Neural progenitor cell (in vitro differentiated cells): ENCODE results near the gene KCNC3. TPM values are rescaled to one million over a fixed set of nuclear protein-coding genes. Genes with fewer than 3 reads are reported as not detected.
"Not testable (repeated sequence)": the region's sequence is repeated elsewhere in the genome, so short reads cannot be mapped to it uniquely, and the experiment has no call there.

Source experiments
- DNase-seq: peaks from one replicate; pipeline ENCODE4 v3.0.0-alpha.2; 2016; ENCODE audit warnings: low spot score
- H2AFZ ChIP-seq: fragments of 200-600 bp; sonication (generic); replicated peaks from 2 replicates; pipeline ENCODE4 v1.6.1; 2016; ENCODE audit warnings: antibody characterized with exemption
- H3F3A ChIP-seq: fragments of 200-600 bp; sonication (generic); 2 replicates; pipeline ENCODE4 v1.6.1; 2016; ENCODE audit warnings: antibody characterized with exemption, low read depth
- H3K27ac ChIP-seq: fragments of 200-600 bp; sonication (generic); 2 replicates; pipeline ENCODE4 v1.5.1; 2016; ENCODE audit warnings: mild to moderate bottlenecking
- H3K27me3 ChIP-seq: fragments of 200-600 bp; sonication (generic); 2 replicates; pipeline ENCODE4 v1.6.1; 2016; ENCODE audit warnings: mild to moderate bottlenecking, moderate library complexity
- H3K36me3 ChIP-seq: fragments of 200-600 bp; sonication (generic); 2 replicates; pipeline ENCODE4 v1.5.1; 2016
- H3K4me1 ChIP-seq: fragments of 200-600 bp; sonication (generic); 2 replicates; pipeline ENCODE4 v1.6.1; 2016; ENCODE audit warnings: mixed run types
- H3K4me2 ChIP-seq: fragments of 200-600 bp; sonication (generic); 2 replicates; pipeline ENCODE4 v1.6.1; 2016
- H3K4me3 ChIP-seq: fragments of 200-600 bp; sonication (generic); 2 replicates; pipeline ENCODE4 v1.5.1; 2016
- H3K79me2 ChIP-seq: fragments of 200-600 bp; sonication (generic); 2 replicates; pipeline ENCODE4 v1.6.1; 2016; ENCODE audit warnings: low read depth
- H3K9ac ChIP-seq: fragments of 200-600 bp; sonication (generic); 2 replicates; pipeline ENCODE4 v1.6.1; 2016
- H3K9me3 ChIP-seq: fragments of 200-600 bp; sonication (generic); 2 replicates; pipeline ENCODE4 v1.5.1; 2016; ENCODE audit warnings: low read depth
- H4K20me1 ChIP-seq: fragments of 200-600 bp; sonication (generic); 2 replicates; pipeline ENCODE4 v1.6.1; 2016; ENCODE audit warnings: low read depth
- H3K27ac Mint-ChIP-seq: 3 replicates; pipeline ENCODE4 v1.8.0; 2021; ENCODE audit warnings: mixed read lengths
- H3K27me3 Mint-ChIP-seq: 2 replicates; pipeline ENCODE4 v1.8.0; 2022; ENCODE audit warnings: low read depth, mild to moderate bottlenecking, inconsistent platforms, moderate library complexity, mixed read lengths; ENCODE audit not compliant: insufficient read depth
- H3K36me3 Mint-ChIP-seq: 3 replicates; pipeline ENCODE4 v1.8.0; 2021; ENCODE audit warnings: mixed read lengths
- H3K4me1 Mint-ChIP-seq: 3 replicates; pipeline ENCODE4 v1.8.0; 2021; ENCODE audit warnings: mixed read lengths
- H3K4me3 Mint-ChIP-seq: 3 replicates; pipeline ENCODE4 v1.8.0; 2021; ENCODE audit warnings: mild to moderate bottlenecking, moderate library complexity, mixed read lengths
- H3K9me3 Mint-ChIP-seq: 3 replicates; pipeline ENCODE4 v1.8.0; 2020; ENCODE audit warnings: mixed read lengths
- CTCF ChIP-seq: fragments of 200-600 bp; sonication (generic); IDR thresholded peaks from 2 replicates; pipeline ENCODE4 v1.5.1; 2017; ENCODE audit warnings: antibody characterized with exemption, mild to moderate bottlenecking
- EZH2 ChIP-seq: fragments of 200-600 bp; sonication (generic); IDR thresholded peaks from 2 replicates; pipeline ENCODE4 v1.6.1; 2017; ENCODE audit warnings: antibody characterized with exemption, mild to moderate bottlenecking, moderate library complexity
- EZH2phosphoT487 ChIP-seq: fragments of 200-600 bp; sonication (generic); IDR thresholded peaks from 2 replicates; pipeline ENCODE4 v1.6.1; 2017; ENCODE audit warnings: antibody characterized with exemption
- total RNA-seq: library from RNA; depleted of rRNA; stranded (reverse); fragments of >200 nt; gene quantifications from 2 replicates; pipeline ENCODE4 v1.2.3, GENCODE V29; 2015; ENCODE audit warnings: low replicate concordance

KCNC3 gene
- total RNA-seq, 1 donor from 2014 or later = 0.41 TPM

GRCh38 chr19:50344661-50345318, 15.6 kb upstream of the KCNC3 start:
- peaks cover 26% of the 10 kb centered on the region for H3K36me3 Mint-ChIP-seq
- H3K27me3 Mint-ChIP-seq = peaks cover 4% of the 10 kb centered on the region
- H3K27ac ChIP-seq = no peak overlapping the region
- H3K4me1 Mint-ChIP-seq = no peaks in the 10 kb centered on the region
- H3K27ac Mint-ChIP-seq = no peak overlapping the region
- no peaks in the 10 kb centered on the region for H3K79me2 ChIP-seq
- TF ChIP-seq EZH2phosphoT487 = no peak
- no peak for TF ChIP-seq EZH2
- TF ChIP-seq CTCF = no peak
- H3K9me3 Mint-ChIP-seq = peaks cover 10% of the 10 kb centered on the region
- no peak for DNase-seq
- no peaks in the 10 kb centered on the region for H4K20me1 ChIP-seq
- H3K4me2 ChIP-seq = no peak overlapping the region
- H2AFZ ChIP-seq = no peak overlapping the region
- H3K9me3 ChIP-seq = no peaks in the 10 kb centered on the region
- H3K9ac ChIP-seq = no peak overlapping the region
- H3K4me3 Mint-ChIP-seq = no peak overlapping the region
- no peaks in the 10 kb centered on the region for H3K27me3 ChIP-seq
- H3K4me1 ChIP-seq = no peaks in the 10 kb centered on the region
- H3F3A ChIP-seq = no peaks in the 10 kb centered on the region
- no peaks in the 10 kb centered on the region for H3K36me3 ChIP-seq
- H3K4me3 ChIP-seq = no peak overlapping the region

DNA sequence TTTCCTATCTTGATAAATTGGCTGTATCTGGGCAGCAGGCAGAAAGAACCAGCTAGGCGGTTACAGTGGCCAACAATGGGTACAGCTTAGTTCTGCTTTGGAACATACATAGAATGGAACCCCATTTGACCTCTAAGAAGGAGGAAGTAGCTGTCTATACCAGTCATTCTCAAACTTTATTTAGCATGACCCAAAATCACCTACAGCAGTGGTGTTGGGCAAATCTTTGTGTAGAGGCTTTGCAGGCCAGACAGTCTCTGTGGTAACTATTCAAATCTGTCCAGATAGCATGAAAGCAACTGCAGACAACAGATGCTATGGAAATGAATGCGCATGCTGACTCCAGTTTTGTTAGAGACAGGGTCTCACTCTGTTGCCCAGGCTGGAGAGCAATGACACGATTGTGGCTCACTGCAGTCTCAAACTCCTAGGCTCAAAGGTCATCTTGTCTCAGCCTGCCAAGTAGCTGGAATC, 12.0 kb upstream of the KCNC3 start:
- Histone ChIP-seq H3F3A (no peaks in the 10 kb centered on the region), H3K4me1 (no peaks in the 10 kb centered on the region), H3K36me3 (peaks cover 6% of the 10 kb centered on the region), H3K4me2 (no peak overlapping the region), H3K9me3 (no peaks in the 10 kb centered on the region), H3K9ac (no peak overlapping the region), H3K27ac (no peak overlapping the region), H2AFZ (no peak overlapping the region), H3K4me3 (no peak overlapping the region), H3K27me3 (no peaks in the 10 kb centered on the region), H4K20me1 (no peaks in the 10 kb centered on the region), H3K79me2 (no peaks in the 10 kb centered on the region)
- H3K27me3 Mint-ChIP-seq = peaks cover 5% of the 10 kb centered on the region
- H3K36me3 Mint-ChIP-seq = peaks cover 35% of the 10 kb centered on the region
- no peak for TF ChIP-seq CTCF
- TF ChIP-seq EZH2phosphoT487 = no peak
- no peak for TF ChIP-seq EZH2
- no peak for DNase-seq
- no peaks in the 10 kb centered on the region for H3K4me1 Mint-ChIP-seq
- H3K9me3 Mint-ChIP-seq = peaks cover 13% of the 10 kb centered on the region
- H3K27ac Mint-ChIP-seq = no peak overlapping the region
- H3K4me3 Mint-ChIP-seq = no peak overlapping the region

DNA sequence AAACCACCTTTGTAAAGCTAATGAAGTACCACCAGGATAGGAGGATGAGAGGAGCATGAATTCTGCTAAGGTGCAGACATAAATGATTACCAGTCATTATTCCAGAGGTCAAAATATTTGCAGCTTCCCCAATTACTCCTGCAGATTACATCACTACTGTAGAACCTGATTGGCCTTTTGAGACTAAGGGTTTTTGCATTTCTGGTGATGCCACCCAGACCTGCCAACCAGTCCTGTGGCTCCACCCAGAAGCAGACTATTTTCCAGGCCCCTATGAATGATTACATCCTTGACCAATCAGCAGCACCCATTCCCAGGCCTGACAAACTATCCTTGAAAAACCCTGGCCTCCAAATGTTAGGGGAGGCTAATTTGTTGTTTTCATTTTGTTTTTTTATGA, 11.2 kb upstream of the KCNC3 start:
- TF ChIP-seq EZH2 = no peak
- no peak for TF ChIP-seq CTCF
- no peak for TF ChIP-seq EZH2phosphoT487
- Mint-ChIP-seq H3K27me3 (peaks cover 8% of the 10 kb centered on the region), H3K4me3 (no peak overlapping the region)

GRCh38 chr19:50337031-50337430, 7.9 kb upstream of the KCNC3 start:
- not testable (repeated sequence) for H3K27ac Mint-ChIP-seq, DNase-seq, H4K20me1 ChIP-seq, H3K4me3 Mint-ChIP-seq, H3K4me2 ChIP-seq, H3K79me2 ChIP-seq, H3K4me3 ChIP-seq, H3K27me3 ChIP-seq, H3K4me1 ChIP-seq, H3K36me3 ChIP-seq, H3K9ac ChIP-seq, H3K9me3 ChIP-seq, H2AFZ ChIP-seq, H3K27ac ChIP-seq
- H3F3A ChIP-seq = peaks cover 17% of the 10 kb centered on the region
- peaks cover 17% of the 10 kb centered on the region for H3K27me3 Mint-ChIP-seq
- H3K9me3 Mint-ChIP-seq = peaks cover 16% of the 10 kb centered on the region
- H3K36me3 Mint-ChIP-seq = peaks cover 25% of the 10 kb centered on the region
- H3K4me1 Mint-ChIP-seq = peaks cover 24% of the 10 kb centered on the region

More for the DNA sequence above, 11.2 kb upstream of the KCNC3 start:
- no peak overlapping the region for H3K27ac Mint-ChIP-seq
- Histone ChIP-seq H3K27ac (no peak overlapping the region), H3K4me2 (no peak overlapping the region), H4K20me1 (no peaks in the 10 kb centered on the region), H3K79me2 (no peaks in the 10 kb centered on the region), H2AFZ (no peak overlapping the region), H3K9ac (no peak overlapping the region), H3K4me3 (no peak overlapping the region), H3K4me1 (no peaks in the 10 kb centered on the region), H3F3A (no peaks in the 10 kb centered on the region), H3K27me3 (no peaks in the 10 kb centered on the region), H3K9me3 (no peaks in the 10 kb centered on the region), H3K36me3 (peaks cover 6% of the 10 kb centered on the region)
- H3K9me3 Mint-ChIP-seq = peaks cover 12% of the 10 kb centered on the region
- no peak for DNase-seq
- H3K36me3 Mint-ChIP-seq = peaks cover 35% of the 10 kb centered on the region
- H3K4me1 Mint-ChIP-seq = peaks cover 6% of the 10 kb centered on the region
